Stimulated activated CD8-positive, alpha-beta memory T cell treated with anti-CD3 and anti-CD28 coated beads, Interleukin-12 subunit alpha, Interleukin-12 subunit beta, amount 100 ng/mL, for 4 hours (primary cell): ENCODE measurements around the gene FLT3LG.

Source experiments
- DNase-seq: peaks from one replicate; pipeline ENCODE4 v3.0.0-alpha.2; 2020; ENCODE audit warnings: low read depth

FLT3LG gene, protein sequence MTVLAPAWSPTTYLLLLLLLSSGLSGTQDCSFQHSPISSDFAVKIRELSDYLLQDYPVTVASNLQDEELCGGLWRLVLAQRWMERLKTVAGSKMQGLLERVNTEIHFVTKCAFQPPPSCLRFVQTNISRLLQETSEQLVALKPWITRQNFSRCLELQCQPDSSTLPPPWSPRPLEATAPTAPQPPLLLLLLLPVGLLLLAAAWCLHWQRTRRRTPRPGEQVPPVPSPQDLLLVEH

DNA sequence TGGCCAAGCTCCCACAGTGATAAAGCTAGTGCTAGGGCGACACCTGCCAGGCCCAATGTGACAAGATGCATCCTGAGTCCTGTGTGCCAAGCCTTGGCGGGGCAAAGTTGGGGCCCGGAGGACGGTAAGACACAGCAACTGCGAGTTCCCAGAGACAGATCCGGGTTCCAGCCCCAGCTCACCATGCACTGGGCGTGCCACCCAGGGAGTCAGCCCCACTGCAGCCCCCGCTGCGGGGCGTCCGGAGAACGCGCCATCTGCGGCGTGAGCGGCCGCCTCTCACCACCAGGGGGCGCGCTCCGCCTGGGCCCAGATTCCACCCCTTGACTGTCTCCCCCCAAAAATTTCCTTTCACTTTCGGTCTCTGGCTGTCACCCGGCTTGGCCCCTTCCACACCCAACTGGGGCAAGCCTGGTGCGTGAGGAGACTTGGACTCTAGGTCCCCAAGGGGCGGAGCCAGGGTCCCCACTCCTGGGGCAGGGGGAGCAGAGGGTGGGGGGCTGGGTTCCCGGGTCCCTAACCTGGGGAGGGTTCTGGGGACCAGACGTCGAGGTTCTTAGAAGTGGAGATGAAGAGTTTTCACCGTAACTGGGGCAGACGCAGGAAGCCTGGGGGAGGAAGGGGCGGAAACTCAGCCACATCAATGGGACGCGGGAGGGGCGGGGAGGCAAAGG lies at the start of gene FLT3LG:
FLT3LG (plus strand) TSS at position 348 of the 674 bp plus-strand sequence. CDS start 425 bp downstream, outside the sequence.
- peak; percentile 81 for DNase-seq

DNA sequence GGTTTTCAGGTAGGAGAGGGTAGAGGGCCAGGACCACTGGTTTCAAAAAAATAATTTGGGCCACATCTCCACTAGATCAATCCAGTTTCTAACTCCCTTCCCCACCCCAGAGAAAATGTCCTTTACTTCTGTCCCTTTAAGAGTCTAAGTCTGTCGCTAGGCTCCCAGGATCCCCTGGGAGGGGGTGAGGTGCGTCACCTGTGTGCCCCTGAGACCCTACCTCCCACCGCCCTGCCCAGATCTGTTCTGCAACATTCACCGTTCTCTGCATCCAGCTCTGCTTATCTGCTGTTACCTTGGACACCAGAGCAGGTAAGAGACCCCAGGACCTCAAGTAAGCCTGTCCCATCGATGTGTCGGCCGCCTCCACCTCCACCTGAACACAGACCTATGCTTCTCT lies 48.8 kb upstream of the FLT3LG start, which contains the start of gene GFY:
GFY (plus strand) TSS at position 211 of the 400 bp plus-strand sequence. CDS start 1,043 bp downstream, outside the sequence.
- no peak for DNase-seq

DNA sequence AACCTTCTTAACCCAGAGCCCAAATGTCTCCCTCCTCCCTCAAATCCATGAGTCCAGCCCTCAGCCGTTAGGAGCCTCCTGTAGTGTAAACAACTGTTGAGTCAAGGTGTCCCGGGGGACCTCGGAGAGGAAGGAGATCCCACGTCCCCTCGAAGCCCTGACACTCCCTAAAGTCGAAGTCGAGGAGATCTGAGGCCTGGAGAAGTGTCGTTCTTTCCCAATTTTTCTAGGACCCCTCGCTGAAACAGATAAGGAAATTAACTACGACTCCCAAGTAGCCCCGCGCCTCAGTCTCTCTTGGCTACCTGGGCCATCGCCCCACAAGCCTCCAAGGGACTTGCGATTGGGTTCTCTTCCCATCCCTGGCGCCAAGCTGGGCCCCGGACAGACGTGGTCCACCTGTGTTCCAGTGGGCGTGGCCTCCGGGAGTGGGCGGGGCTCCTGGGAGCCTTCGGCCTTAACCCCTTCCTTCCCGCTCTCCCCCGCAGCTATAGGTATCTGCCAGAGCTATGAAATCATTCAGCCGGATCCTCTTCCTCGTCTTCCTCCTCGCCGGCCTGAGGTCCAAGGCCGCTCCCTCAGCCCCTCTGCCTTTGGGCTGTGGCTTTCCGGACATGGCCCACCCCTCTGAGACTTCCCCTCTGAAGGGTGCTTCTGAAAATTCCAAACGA lies 48.0 kb upstream of the FLT3LG start:
- no peak for DNase-seq

DNA sequence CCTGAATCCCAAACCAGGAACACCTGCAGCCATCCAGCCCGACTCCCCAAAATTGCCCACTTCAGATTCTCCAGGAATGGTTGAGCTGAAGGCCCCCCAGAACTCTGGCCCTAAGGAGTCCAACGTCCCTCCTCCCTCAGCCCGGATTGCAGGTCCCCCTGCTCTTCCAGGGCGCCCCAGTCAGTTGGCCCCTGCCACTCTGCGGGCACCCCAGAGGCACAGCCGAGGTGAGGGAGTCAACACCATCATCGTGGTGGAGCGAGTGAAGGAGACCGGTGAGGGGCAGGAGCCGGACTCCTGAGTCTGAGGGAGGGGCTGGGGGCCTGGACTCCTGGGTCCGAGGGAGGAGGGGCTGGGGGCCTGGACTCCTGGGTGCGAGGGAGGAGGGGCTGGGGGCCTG lies 46.7 kb upstream of the FLT3LG start:
- no peak for DNase-seq

DNA sequence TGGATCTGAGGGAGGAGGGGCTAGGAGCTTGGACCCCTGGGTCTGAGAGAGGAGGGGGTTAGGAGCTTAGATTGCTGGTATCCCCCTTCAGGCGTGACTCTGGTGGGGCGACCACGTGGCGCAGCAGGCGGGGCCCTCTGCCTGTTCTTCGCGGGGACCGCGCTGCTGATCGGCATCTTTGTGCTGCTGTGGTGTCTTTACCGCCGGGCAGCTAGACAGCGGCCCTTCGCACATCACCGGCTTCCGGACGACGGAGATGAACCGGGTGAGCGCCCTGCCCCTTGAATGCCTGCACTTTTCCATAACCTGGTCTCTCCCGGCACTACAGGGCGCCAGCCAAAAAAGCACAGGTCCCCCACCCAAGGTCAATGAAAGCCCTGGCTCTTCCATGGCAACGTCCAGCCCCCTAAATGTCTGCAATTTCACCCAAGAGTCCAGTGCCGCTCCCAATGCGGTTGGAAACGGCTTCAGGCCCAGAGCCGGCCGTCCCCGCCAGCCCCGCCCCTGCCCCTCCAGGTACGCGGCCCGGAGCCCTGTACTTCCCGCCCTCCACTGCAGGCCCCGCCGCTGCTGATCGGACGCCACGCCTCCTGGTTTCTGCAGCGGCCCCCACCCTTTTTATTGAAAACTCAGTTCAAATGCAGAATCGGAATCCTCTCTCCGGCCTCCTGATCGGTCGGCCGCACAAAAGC lies 46.0 kb upstream of the FLT3LG start:
- no peak for DNase-seq

DNA sequence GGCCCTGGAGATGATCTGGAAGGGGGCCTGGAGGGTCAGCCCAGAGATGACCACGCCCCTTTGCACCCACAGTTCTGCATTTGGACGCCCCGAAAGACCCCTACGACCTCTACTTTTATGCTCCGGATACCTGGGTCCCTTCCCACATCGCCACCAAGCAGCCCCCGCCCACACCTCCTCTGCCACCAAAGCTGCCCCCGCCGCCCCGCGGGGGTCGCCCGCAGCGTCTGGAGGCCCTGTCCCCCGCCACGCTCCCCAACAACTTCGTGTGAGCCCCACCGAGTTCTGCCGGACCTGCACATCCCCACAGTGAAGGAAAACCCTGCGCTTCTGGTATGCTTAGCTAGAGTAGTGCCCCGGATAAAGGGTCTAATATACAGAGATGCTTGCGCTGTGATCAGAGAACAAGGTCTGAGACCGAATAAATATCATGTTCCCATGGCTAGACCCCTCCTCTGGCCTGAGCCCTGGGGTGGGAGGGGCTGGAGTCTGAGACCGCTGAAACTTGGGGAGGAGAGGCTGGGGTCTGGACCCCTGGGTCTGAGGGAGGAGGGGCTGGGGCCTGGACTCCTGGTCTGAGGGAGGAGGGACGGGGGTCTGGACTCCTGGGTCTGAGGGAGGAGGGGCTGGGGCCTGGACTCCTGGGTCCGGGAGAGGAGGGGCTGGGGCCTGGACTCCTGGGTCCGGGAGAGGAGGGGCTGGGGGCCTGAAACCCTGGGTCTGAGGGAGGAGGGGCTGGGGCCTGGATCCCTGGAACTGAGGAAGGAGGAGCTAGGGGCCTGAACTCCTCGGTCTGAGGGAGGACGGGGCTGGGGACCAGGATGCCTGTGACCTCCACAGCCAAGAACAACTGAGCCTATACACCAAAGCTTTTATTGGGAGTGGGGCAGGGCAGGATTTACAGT lies 45.2 kb upstream of the FLT3LG start:
- no peak for DNase-seq

DNA sequence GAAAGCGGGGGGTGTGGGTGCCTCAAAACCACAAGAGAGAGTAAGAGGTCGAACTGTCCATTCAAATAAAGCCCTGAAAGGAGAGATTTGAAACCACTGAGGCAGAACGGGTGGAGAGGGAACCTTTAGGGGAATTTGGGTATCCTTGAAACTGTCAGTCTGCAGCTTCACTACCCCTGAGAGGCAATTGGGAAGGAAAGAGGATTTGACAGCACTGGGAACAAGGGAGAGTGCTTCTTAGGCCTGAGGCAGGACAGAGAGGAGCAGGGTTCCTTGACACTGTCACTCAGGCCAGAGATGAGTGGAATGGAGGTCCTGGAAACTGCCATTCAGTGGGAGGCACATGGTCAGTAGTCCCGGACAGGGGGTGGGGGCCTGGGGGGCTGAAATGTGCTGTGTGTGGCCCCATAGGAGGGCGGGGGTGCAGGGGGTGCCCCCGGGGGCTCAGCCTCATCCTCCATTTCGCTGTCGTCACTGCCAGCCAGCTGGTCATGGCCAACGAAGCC lies 43.8 kb upstream of the FLT3LG start:
- no peak for DNase-seq

DNA sequence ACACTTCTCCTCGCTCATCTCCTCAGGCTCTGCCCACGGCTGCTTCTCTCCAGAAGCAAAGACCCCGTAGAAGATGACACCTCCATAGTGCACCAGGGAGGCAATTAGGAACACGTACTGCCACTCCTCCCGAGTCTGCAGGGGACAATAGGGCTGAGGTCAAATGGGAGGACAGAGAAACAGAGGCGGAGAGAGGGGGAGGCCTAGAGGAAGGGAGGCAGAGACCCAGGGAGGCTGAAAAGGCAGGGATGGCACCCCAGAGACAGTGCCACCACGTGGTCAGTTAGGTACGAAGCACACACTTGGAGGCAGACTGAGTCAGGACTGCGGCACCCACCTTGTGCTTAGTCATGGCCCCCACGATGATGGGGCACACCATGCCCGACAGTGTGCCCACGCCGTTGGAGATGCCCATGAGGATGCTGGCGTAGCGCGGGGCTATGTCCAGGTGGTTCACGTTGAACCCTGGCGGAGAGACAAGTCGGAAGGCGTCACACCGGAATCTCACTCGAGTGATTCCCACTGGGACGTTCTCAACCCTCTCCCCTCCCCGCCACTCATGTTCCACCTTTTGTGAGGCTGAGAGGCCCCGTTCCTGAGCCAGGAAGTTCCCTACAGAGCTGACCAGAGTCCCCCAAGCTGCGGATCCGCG lies 43.2 kb upstream of the FLT3LG start:
- DNase-seq: no peak

DNA sequence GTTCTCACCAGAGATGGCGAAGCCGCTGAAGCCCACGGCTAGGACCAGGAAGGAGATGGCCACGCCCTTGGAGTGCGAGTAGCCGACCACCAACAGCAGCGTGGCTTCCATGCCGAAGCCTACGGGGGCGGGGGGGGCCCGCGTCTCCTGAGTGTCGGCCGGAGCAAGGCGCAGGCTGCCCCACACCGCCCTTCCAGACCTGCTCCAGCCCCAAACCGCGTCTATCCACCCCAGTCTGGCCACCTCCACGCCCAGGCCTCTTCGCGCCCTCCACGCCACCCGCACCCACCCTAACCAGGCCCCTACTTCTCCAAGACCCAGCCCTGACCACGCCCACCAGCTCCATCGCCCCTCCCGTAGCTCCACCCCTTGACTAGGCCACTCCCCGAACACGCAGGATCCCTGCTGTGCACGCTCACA lies 42.7 kb upstream of the FLT3LG start:
- DNase-seq: no peak

DNA sequence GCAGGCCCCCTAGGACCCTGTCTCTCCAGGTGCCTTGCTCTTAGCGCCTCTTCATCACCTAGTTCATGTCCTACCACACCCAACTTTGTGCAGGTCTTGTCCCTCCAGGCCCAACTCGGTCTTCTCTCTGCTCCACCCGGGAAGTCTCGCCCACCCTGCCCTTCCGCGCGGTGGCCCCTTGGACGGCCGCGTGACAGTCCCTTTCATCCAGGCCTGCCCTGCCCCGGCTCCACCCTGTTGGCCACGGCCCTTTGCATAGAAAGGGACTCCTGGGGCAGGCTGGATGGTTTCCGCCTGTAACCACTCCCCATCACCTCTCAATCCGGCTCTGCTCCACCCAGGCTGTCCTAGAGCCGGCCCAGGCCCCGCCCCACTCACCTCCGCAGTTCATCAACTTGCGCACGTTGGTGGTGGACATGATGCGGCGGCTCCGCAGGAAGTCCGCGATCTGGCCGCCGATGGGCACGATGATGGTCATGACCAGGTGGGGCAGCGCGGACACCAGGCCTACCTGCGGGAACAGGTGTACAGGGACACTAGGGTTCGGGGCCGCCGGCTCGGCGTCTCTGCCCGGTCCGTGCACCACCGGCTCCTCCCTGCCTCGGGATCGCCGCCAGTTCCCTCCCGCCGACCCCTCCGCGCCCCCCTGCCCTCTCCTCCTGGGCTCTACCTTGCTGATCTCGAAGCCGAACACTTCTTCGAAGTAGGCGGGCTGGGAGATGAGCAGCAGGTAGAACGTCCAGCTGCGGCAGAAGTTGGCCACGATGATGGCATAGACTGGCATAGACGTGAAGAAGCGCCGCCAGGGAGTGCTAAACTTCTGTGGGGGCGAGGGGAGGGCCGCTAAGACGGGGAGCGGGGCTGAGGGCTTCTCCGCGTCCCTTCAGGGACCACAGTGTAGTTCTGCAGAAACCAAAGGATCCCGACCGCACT lies 41.6 kb upstream of the FLT3LG start:
- no peak for DNase-seq

DNA sequence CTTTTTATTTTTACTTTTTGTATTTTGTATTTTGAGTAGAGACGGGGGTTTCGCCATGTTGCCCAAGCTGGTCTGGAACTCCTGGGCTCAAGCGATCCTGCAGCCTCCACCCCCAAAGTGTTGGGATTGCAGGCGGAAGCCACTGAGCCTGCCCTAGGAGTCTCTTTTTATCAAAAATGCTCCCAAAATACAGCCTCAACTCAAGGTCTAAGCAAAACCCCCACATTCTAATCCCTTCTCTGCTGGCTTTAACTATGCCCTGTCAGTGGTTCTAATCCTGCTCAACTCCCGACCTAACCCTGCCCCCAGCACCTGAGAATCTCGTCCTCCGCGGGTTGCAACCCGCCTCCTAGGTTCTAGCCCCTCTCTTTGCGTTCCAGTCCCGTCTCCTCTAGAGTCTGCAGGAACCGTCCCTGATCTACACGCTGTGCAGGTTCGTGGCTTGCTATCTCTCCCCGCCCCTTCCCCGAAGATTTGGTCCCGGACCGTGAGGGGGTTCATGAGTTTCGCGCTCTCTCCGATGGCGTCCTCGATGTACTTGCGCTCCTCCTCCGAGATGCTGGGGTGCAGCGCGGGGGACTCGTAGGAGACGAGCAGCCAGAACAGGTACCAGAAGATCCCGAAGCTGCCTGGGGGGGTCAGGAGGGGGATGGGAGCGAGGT lies 40.6 kb upstream of the FLT3LG start:
- DNase-seq: no peak

DNA sequence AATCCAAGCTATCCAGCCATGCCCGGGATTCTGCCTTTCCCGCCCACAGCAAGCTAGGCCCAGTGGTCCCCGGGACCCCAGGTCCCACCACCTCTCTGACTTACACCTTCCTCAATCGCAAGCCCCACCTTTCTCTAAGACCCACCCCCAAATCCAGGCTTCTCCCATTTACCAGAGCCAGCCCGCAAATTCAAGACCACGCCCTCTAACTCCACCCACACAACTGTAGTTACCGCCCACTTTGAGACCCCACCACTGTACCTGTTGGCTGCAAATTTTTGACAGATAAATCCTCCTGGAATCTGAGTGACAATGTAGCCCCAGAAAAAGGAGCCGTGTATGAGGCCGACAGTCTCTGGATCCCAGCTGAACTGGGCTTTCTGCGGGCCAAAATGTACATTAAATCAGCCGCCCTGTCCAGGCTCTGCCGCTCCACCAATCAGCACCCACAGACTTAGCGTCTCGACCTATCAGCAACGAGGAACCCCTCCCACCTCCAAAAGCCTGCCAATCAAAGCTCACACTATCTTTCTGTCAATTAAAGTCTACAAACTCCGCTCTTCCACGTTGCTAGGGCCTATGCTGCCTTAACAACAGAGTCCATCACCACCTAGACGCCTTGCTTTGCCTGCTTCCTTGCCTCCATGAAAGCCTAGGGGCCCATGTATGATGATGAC lies 39.0 kb upstream of the FLT3LG start:
- DNase-seq: no peak

DNA sequence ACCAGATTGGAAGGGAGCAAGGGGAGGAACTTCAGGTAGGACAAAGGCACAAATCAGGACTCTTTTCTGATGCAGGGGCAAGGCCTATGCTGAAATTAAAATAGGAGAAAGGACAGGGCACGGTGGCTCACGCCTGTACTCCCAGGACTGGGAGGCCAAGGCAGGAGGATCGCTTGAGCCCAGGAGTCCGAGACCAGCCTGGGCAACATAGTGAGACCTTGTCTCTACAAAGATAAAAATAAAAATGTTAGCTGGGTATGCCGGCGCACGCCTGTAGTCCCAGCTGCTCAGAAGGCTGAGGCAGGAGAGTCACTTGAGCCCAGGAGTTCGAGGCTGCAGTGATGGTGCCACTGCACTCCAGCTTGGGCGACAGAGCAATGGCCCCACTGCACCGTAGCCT lies 38.3 kb upstream of the FLT3LG start:
- no peak for DNase-seq

DNA sequence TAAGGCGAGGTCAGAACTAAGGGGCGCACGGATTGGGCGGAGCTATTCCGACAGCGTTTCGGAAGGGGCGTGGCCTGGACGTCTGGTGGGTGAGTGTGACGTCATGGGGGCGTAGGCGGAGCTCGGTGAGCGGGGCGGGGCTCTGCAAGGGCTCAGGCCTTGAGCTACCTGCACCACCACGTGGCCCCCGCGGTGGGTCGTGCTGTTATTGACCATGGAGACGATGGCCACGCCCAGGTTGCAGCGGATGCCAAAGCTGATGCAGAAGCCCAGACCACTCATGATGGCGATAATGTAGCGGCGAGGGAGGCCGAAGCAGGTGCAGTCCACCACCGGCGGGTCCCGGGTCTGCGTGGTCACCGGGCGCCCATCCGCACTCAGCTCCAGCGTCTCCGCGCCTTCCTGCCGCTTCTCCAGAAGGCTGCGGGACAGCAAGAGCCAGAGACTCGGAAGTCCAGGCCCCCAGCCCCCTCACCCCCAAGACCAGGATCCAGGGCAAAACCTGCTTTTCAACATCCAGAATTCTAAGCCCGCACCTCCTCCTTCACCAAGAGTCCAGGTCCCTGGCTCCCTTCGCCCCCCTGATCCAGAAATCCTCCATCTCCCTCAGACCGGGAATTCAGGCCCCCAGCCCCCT lies 37.5 kb upstream of the FLT3LG start:
- no peak for DNase-seq

DNA sequence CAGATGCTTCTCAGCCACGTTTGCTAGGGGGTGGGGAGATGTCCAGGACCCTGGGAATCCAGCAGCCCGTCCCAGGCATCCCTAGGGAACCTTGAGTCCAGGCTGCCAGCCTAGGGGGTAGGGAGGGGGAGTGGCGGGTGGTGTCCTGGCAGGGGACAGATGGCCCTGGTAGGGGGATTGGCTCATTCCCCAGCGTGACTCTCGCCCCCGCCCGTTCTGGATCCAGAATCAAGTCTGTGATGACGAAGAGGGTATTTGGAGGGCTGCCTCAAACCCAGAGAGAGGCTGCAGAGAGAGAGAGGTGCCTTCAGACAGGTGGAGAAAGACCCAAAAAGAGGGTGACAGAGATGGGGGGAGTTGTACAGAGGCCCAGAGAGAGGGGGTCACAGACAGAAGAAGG lies 36.8 kb upstream of the FLT3LG start:
- no peak for DNase-seq

DNA sequence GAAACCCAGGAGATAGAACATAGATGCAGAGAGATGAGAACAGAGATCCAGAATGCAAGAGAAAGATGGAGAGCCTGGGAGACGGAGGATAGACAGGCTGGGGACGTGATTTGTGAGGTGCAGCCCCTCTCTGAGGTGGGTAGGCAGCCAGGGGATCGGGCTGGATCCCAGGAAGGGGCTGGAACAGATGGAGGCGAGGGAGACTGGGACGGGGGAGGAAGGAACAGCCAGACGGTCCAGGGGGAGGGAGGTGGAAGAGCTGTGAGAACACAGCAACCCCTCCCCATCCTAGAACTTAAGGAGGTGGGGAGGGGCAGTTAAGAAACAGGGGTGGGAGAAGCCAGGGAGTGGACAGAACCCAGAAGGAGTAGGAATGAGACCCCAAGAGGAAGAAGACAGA lies 35.8 kb upstream of the FLT3LG start:
- no peak for DNase-seq

DNA sequence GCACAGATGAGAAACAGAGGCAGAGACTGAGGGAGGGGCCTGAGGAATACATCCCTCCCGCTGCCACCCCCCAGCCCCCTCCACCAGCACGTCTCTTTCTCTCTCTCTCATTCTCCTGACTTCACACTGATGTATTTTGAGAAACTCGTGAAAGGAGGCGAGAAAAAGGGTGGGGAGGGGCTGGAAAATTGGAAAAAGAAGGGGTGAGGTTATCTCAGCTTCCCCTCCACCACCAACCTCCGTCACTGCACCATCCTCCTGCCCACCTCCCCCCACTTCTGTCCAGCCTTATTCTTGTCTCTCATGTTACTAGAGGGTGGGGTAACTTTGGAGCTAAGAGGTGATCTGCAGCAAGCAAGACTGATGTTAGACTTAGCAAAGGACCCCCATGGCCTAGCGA lies 34.2 kb upstream of the FLT3LG start:
- no peak for DNase-seq
